CD14-positive monocyte (primary cell): ENCODE measurements around the gene IGSF1. TPM values are rescaled to one million over a fixed set of nuclear protein-coding genes. Genes with fewer than 3 reads are reported as not detected.

ENCODE experiments used
- DNase-seq, 3 donors: peaks; one replicate each; pipeline ENCODE4 v3.0.0-alpha.2; 2011 to 2022
- H2AFZ ChIP-seq: 2 replicates; pipeline ENCODE4 v1.6.0; 2012; ENCODE audit warnings: mild to moderate bottlenecking, low read depth, low read length, inconsistent platforms; ENCODE audit not compliant: insufficient read depth, poor library complexity, severe bottlenecking
- H3K27ac ChIP-seq, 2 donors: 1 replicate in 1 of 2; 2 replicates in 1 of 2; pipeline ENCODE4 v1.5.1; 2012 to 2013; ENCODE audit warnings: low read length in 2 of 2, control low read depth in 1 of 2, inconsistent platforms in 1 of 2, low read depth in 1 of 2, mild to moderate bottlenecking in 1 of 2
- H3K27me3 ChIP-seq, 2 donors: one replicate each; pipeline versions ENCODE4 v1.6.0 to v1.6.1; 2011 to 2013; ENCODE audit warnings: low read length in 2 of 2; ENCODE audit not compliant: control insufficient read depth in 2 of 2, insufficient read depth in 2 of 2
- H3K36me3 ChIP-seq, 2 donors: replicated peaks in 1 of 2; 1 replicate in 1 of 2; 2 replicates in 1 of 2; pipeline versions ENCODE4 v1.5.1 to v1.6.1; 2012 to 2013; ENCODE audit warnings: low read length in 2 of 2, control low read depth in 1 of 2, inconsistent platforms in 1 of 2, mild to moderate bottlenecking in 1 of 2; ENCODE audit not compliant: insufficient read depth in 2 of 2, control insufficient read depth in 1 of 2
- H3K4me1 ChIP-seq, 2 donors: 1 replicate in 1 of 2; 2 replicates in 1 of 2; pipeline versions ENCODE4 v1.5.1 to v1.6.1; 2012 to 2013; ENCODE audit warnings: low read length in 2 of 2, control low read depth in 1 of 2, inconsistent platforms in 1 of 2, mild to moderate bottlenecking in 1 of 2, moderate library complexity in 1 of 2; ENCODE audit not compliant: insufficient read depth in 2 of 2, control insufficient read depth in 1 of 2
- H3K4me2 ChIP-seq: replicated peaks from 2 replicates; pipeline ENCODE3; 2012; ENCODE audit warnings: low read length, moderate library complexity, mild to moderate bottlenecking; ENCODE audit not compliant: poor library complexity, severe bottlenecking; ENCODE audit errors: extremely low read depth
- H3K4me3 ChIP-seq, 3 experiments: fragments of 200-600 bp in 1 of 3; sonication (generic) in 1 of 3; replicated peaks in 1 of 3; 1 replicate in 2 of 3; 2 replicates in 1 of 3; pipeline ENCODE4 v1.5.1; 2011 to 2013; ENCODE audit warnings: low read length in 3 of 3, mild to moderate bottlenecking in 3 of 3, control low read depth in 2 of 3, low read depth in 2 of 3, inconsistent platforms in 1 of 3, moderate library complexity in 1 of 3
- H3K79me2 ChIP-seq: 2 replicates; pipeline ENCODE4 v1.6.0; 2012; ENCODE audit warnings: mild to moderate bottlenecking, control low read depth, inconsistent platforms, low read length, moderate library complexity; ENCODE audit not compliant: insufficient read depth
- H3K9ac ChIP-seq: 2 replicates; pipeline ENCODE4 v1.6.0; 2017; ENCODE audit warnings: low read length, mild to moderate bottlenecking; ENCODE audit not compliant: insufficient read depth, poor library complexity, severe bottlenecking
- H3K9me3 ChIP-seq, 2 donors: replicated peaks in 1 of 2; 1 replicate in 1 of 2; 2 replicates in 1 of 2; pipeline versions ENCODE4 v1.5.1 to v1.6.1; 2012 to 2013; ENCODE audit warnings: low read length in 2 of 2, control low read depth in 1 of 2; ENCODE audit not compliant: control insufficient read depth in 1 of 2, insufficient read depth in 1 of 2
- H4K20me1 ChIP-seq: 2 replicates; pipeline ENCODE4 v1.6.0; 2012; ENCODE audit warnings: mild to moderate bottlenecking, low read length, control low read depth, moderate library complexity; ENCODE audit not compliant: insufficient read depth
- H3K27ac Mint-ChIP-seq, 7 donors: one replicate each; pipeline ENCODE4 v1.8.0; 2020; ENCODE audit warnings: mild to moderate bottlenecking in 7 of 7, mixed read lengths in 7 of 7, moderate library complexity in 6 of 7, inconsistent platforms in 2 of 7
- H3K27me3 Mint-ChIP-seq, 3 donors: one replicate each; pipeline ENCODE4 v1.8.0; 2021 to 2022; ENCODE audit warnings: low read depth in 3 of 3, mild to moderate bottlenecking in 3 of 3, mixed read lengths in 3 of 3, moderate library complexity in 3 of 3, inconsistent platforms in 1 of 3
- H3K36me3 Mint-ChIP-seq, 2 donors: one replicate each; pipeline ENCODE4 v1.8.0; 2020; ENCODE audit warnings: mixed read lengths in 2 of 2, inconsistent platforms in 1 of 2, mild to moderate bottlenecking in 1 of 2
- H3K4me1 Mint-ChIP-seq: one replicate; pipeline ENCODE4 v1.8.0; 2020; ENCODE audit warnings: mild to moderate bottlenecking, mixed read lengths
- H3K4me3 Mint-ChIP-seq, 2 donors: one replicate each; pipeline ENCODE4 v1.8.0; 2020; ENCODE audit warnings: mild to moderate bottlenecking in 2 of 2, mixed read lengths in 2 of 2, moderate library complexity in 1 of 2
- H3K9me3 Mint-ChIP-seq, 7 donors: one replicate each; pipeline ENCODE4 v1.8.0; 2020 to 2022; ENCODE audit warnings: mixed read lengths in 7 of 7, mild to moderate bottlenecking in 6 of 7, moderate library complexity in 6 of 7, inconsistent platforms in 2 of 7
- CTCF ChIP-seq: fragments of 200-600 bp; IDR thresholded peaks from one replicate; pipeline ENCODE4 v1.8.0; 2022; ENCODE audit warnings: antibody characterized with exemption, mild to moderate bottlenecking
- WGBS: methylation state at CpG from one replicate; pipeline ENCODE4 v1.1.5; 2013; ENCODE audit warnings: missing lambda C conversion rate; ENCODE audit not compliant: insufficient coverage; 5-methylcytosine and 5-hydroxymethylcytosine counted together
- intact Hi-C, 2 donors: fragments of 100-400 bp; cut with micrococcal nuclease; formaldehyde crosslinking; loops; one replicate each; pipeline versions ENCODE4 v1.15.0 to v1.15.1; 2023
- polyA plus RNA-seq, 3 donors: library from polyadenylated mRNA; depleted of rRNA in 1 of 3; unstranded in 2 of 3; stranded (reverse) in 1 of 3; fragments of 300-500 nt in 2 of 3; fragments of >200 nt in 1 of 3; fragmentation: Illumina TruSeq in 2 of 3; gene quantifications; 1 replicate in 2 of 3; 2 replicates in 1 of 3; pipeline ENCODE4 v1.2.3, GENCODE V29; 2012 to 2021

The IGSF1 gene
- polyA plus RNA-seq, 3 donors, result not detected

- Histone ChIP-seq H3K27me3 (peaks cover 0 to 4% of the 10 kb centered on the region in 2 donors), H3K4me3 (no peak overlapping the region), H4K20me1 (no peaks in the 10 kb centered on the region), H2AFZ (no peak overlapping the region), H3K4me1 (no peaks in the 10 kb centered on the region), H3K4me2 (no peak overlapping the region), H3K9me3 (no peaks in the 10 kb centered on the region), H3K36me3 (no peaks in the 10 kb centered on the region), H3K9ac (no peak overlapping the region), H3K79me2 (no peaks in the 10 kb centered on the region), H3K27ac (no peak overlapping the region)
- Mint-ChIP-seq H3K36me3 (no peaks in the 10 kb centered on the region), H3K4me3 (no peak overlapping the region), H3K9me3 (peaks cover 0 to 1% (median 0%) of the 10 kb centered on the region in 7 donors), H3K4me1 (no peaks in the 10 kb centered on the region), H3K27me3 (peaks cover 0 to 3% (median 2%) of the 10 kb centered on the region in 3 donors), H3K27ac (no peak overlapping the region)
- no peak for DNase-seq
- intact Hi-C loops, result no loop called here
- TF ChIP-seq CTCF, result no peak
- WGBS, result no CpG with 5 or more reads among the region's 3 CpGs
Observed at GRCh38 chrX:131302701-131303100, 13.6 kb upstream of the IGSF1 start.

GRCh38 chrX:131301155-131301554 lies 12.0 kb upstream of the IGSF1 start:
- H3K4me3 Mint-ChIP-seq, result no peak overlapping the region
- H3K36me3 Mint-ChIP-seq, result no peaks in the 10 kb centered on the region
- Histone ChIP-seq H4K20me1 (no peaks in the 10 kb centered on the region), H3K36me3 (no peaks in the 10 kb centered on the region), H2AFZ (no peak overlapping the region), H3K9ac (no peak overlapping the region), H3K4me1 (no peaks in the 10 kb centered on the region), H3K4me3 (no peak overlapping the region), H3K27ac (no peak overlapping the region), H3K9me3 (no peaks in the 10 kb centered on the region), H3K27me3 (peaks cover 0 to 4% of the 10 kb centered on the region in 2 donors), H3K4me2 (no peak overlapping the region), H3K79me2 (no peaks in the 10 kb centered on the region)
- peaks cover 0 to 3% (median 2%) of the 10 kb centered on the region in 3 donors for H3K27me3 Mint-ChIP-seq
- H3K9me3 Mint-ChIP-seq, result peaks cover 0 to 1% (median 0%) of the 10 kb centered on the region in 7 donors
- no peak for TF ChIP-seq CTCF
- DNase-seq, result no peak
- H3K4me1 Mint-ChIP-seq, result no peaks in the 10 kb centered on the region
- no peak overlapping the region for H3K27ac Mint-ChIP-seq
- no CpG with 5 or more reads among the region's 5 CpGs for WGBS
- intact Hi-C loops, result no loop called here
